ENCODE results near the gene C19orf67.

C19orf67 gene

DNA sequence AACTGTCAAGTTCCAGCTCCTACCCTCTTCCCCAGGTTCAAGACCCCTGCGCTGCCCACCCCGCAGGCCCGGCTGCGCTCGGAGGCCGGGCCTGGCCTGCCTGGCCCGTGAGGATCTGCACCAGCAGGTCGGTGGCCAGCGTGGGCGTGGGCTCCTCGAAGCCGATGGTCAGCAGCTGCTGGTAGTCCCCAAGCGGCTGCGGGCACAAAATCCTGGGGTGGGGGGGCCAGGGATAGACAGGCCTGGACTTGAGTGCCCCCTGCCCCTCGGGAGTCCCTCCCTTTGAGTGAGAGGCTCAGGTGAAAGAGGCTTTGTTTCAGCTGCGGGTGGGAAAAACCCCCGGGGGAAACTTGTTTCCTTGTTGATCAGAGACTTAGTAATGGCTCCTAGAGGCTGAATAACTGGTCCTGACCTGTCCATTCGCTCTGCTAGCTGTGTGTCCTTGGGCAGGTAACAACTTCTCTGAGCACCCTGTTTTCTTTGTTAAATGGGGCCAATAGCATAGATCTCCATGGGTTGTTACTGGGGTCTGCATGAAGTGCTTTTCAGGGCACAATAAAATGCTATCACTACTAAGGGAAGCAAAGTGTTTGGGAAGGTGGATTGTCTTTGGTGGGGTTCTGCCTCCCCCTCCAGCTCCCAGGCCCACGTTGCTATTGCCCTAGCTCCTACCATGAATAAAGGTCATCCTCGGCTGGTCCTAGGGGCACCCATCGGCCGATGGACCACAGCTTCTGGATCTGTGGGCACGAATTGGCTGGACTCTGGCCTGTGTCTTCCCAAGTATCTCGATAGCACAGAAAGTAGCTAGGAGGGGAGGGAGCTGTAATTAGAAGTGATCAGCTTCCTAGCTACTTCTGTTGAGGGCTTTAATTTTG is 3.5 kb downstream of the C19orf67 start:
- no peak for DNase-seq

DNA sequence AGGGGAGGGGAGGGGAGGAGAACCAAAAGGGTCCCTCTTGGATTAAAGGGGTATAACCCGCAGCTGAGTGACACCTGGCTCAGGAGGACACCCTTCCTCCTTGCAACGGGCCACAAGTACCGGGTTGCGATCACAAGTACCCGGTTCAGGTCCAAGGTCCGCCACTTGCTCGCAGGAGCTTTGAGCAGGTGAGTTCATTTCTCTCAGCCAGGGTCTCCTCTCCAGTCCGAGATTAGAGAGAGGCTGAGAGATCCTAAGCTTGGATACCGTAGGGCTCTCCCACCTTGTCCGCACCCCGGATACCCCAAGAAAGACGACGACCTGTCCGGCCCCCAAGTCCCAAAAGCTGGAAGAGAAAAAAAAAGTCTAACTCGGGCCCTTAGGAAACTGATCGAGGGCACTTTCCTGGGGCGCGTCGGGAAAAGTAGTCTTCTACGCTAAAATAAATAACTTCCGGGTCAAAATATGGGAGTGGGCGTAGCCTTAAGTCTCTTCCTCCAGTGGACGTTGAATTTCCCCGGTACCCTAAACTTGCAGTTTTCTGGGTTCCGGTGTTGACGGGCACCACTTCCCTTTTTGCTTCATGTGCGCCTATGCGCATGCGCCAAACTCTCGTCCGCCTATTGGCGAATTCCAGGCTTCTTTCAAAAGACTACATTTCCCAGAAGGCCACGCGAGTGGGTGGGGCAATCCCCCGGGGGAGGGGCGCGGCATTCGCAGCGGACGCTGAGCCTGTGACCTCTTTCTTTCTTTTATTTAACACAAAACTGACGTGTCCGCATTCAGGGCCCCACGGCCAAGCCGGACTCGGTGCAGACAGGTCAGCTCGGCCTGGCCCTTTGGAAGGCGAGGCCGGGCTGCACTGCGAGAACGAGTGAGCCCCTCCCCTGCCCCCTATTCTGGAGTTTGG is 4.4 kb downstream of the C19orf67 start:
- peak; percentile 99 for DNase-seq

GRCh38 chr19:14078411-14078810 is 7.2 kb downstream of the C19orf67 start:
- DNase-seq: no peak

DNA sequence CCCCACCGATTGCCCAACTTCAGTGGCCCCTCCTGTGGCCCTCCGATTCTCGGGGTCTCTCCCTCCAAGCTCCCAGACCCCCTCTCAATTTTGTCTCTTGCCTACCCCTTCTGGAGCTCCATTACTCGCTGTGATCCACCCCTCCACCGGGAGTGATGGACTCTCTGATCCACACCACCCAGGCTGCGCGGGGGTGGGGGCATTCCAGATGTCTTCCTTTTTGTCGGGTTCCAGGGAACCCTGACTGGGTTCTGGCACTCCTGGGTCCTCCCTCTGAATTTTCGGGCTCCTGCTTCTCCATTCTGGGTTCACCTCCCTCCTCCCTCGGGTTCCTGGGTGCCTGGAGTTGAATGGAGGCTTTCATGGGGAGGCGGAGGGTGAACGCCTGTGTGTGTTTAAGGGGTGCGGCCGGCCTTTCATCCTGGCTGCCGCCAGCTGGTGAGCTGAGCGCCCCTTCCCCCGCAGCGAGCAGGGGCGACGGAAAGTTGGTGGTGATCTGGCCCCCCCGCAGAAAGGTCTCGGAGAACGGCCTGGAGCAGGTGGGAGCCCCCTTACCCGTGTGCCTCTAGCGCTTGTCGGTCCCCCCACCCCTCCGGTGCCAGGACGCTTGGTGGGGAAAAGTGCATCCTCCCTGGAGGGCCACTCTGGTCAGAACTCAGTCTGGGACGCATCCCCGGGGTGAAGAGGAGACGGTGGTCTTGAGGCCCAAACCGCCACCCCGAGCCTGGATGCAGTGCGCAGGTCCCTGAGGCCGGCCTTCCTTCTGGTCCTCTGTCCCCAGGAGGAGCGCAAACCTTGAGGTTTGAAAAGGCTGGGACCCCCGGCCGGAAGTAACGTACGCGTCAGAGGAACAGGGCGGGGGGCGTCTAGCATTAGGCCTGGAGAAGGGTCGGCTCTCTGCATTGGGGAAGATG is 11.4 kb downstream of the C19orf67 start:
- no peak for DNase-seq

- DNase-seq: peak; percentile 86
Measured at GRCh38 chr19:14073261-14073924, 12.2 kb downstream of the C19orf67 start.

DNA sequence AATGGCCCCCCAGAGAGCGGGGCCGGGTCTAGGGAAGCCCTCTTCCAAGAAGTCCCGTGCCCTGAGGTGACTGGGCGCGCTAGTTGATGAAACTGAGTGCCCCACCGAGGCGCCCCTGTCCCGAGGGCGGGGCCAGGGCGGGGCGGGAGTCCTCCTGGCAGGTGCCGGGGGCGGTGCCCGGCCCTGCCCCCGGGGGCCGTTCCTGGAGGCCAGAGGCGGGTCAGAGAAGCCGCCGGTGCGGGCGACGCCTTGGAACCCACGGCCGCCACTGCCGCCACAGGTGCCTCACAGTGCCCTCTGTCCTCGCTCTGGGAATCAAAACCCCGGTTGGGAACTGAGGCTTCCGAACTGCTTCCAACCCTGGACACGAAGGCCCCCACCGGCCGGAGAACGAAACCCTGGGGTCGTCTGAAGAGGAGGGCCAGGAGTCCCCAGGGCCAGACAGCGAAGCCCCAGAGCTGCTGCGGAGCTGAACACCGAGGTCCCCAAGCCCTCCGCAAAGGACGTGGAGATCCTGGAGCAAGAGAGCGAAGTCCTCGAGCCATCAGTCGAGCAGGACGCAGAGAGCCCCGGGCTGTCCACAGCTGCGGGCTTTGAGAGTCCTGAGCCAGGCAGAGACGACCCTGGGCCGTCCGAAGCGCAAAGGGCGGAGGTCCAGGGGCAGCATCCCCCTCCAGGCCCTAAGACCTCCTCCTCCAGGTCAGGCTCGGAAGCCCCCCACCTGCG is 12.9 kb downstream of the C19orf67 start, which contains the start of gene MISP3:
TSS of gene MISP3 (plus strand) at position 252 of the 726 bp plus-strand sequence. CDS start 524 bp downstream, outside the sequence.
- DNase-seq: no peak

- no peak for DNase-seq
Measured at GRCh38 chr19:14070268-14071050, 15.1 kb downstream of the C19orf67 start.

- DNase-seq: no peak
Measured at GRCh38 chr19:14066134-14066533, 19.4 kb downstream of the C19orf67 start.

DNA sequence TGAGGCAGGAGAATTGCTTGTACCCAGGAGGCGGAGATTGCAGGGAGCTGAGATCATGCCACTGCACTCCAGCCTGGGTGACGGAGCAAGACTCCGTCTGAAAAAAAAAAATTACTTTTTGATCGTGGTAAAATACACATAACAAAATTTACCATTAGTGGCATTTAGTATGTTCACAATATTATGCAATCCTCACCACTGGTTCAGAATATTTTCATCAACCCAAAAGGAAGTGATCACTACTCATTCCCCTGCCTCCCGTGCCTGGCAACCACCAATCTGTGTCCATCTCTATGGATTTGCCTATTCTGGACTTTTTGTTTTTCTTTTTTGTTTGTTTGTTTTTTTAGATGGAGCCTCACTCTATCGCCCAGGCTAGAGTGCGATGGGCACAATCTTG is 22.5 kb downstream of the C19orf67 start:
- no peak for DNase-seq

GRCh38 chr19:14062558-14062855 is 23.1 kb downstream of the C19orf67 start:
- no peak for DNase-seq

GRCh38 chr19:14061751-14062557 is 23.6 kb downstream of the C19orf67 start, which contains the start of gene PALM3:
Gene PALM3, minus strand, starts transcription at chr19:14062076. Its CDS starts 96 bp downstream, at chr19:14061980.
- no peak for DNase-seq

DNA sequence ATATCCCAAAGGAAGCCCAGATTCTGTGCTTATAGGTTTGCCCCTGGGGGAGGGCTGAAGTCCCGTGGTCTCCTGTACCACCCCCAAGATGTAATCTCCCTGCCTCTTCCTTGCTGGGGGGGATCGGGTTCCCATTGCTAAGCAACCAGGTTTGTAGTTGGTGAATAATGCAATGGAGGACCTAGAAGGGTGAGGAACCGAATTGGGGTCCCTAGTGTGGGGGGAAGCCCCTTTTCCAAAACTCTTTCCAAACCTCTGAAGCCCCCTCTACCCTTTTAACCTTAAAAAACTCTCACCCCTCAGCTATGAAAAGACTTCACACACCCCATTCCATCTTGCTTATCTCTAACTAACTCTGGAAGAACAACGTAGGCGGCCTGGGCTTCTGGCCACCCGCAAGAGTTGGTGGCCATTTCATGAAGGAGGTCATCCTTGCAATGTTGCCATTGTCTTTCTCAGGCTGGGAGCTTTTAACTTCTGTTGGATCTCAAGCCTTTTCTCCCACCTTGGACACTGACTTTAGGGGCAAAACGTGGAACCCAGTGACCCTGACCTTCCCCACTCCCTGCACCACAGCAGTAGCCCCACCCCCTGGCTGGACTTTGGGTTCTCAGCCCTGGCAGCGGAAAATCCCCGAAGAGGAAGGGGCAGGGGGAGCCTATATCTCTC is 24.4 kb downstream of the C19orf67 start:
- no peak for DNase-seq

GRCh38 chr19:14059652-14060155 is 25.9 kb downstream of the C19orf67 start:
- DNase-seq: no peak

DNA sequence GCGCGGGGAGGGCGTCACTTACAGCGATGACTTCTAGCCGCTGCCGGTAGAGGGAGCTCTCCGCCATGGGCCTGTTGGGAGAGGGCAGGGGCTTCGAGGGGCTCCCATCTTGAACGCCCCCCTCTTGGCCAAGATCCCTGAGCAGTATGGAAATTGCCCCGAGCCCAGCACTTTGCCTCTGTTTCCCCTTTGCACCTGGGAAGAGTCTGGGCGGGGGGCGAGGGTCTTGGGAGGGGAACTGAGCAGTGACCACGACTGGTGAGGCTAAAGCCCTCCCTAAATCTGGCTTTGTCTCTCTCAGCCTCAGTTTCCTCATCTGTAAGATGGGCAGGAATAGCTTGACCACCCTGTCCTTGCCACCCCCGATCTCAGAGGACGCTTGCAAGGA is 26.5 kb downstream of the C19orf67 start:
- peak; percentile 48 for DNase-seq

- no peak for DNase-seq
Measured at GRCh38 chr19:14058182-14059092, 27.1 kb downstream of the C19orf67 start.

GRCh38 chr19:14056741-14057356 is 28.7 kb downstream of the C19orf67 start:
- DNase-seq: no peak

GRCh38 chr19:14056069-14056666 is 29.4 kb downstream of the C19orf67 start:
- no peak for DNase-seq

Measured in activated CD4-positive, CD25-positive, alpha-beta regulatory T cell treated with anti-CD3 and anti-CD28 coated beads, Interleukin-2, amount 50 U/mL, for 72 hours (primary cell).